GM18868 (cell line): ENCODE results near the gene PDXP.
"Not testable (repeated sequence)": the region's sequence is repeated elsewhere in the genome, so short reads cannot be mapped to it uniquely, and the experiment has no call there.

Experiments
- ATAC-seq: cut with Tn5 transposase; IDR thresholded peaks from one replicate; pipeline ENCODE4 v1.9.1; 2021; ENCODE audit warnings: mild to moderate bottlenecking, moderate library complexity; ENCODE audit not compliant: unreplicated experiment

Gene PDXP

GRCh38 chr22:37643225-37643847 is 15.2 kb upstream of the PDXP start:
- ATAC-seq: no peak

DNA sequence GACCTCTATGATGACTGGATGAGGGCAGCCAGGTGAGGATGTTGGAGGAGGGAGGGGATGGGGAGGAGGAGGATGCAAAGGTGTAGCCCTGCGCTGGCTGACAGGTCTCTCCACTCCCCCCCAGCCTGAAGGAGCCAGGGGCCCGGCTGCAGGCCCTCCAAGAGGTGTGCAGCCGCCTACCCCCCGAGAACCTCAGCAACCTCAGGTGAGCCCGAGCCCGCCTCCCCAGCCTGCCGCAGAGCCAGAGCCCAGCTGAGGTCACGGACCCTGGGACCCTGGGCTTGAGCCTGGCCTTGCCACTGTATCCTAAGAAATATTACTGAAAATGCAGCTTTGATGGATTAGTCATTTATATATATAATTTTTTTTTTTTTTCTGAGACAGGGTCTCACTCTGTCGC is 11.2 kb upstream of the PDXP start:
- no peak for ATAC-seq

- ATAC-seq: no peak
Measured at GRCh38 chr22:37647928-37648327, 10.6 kb upstream of the PDXP start.

DNA sequence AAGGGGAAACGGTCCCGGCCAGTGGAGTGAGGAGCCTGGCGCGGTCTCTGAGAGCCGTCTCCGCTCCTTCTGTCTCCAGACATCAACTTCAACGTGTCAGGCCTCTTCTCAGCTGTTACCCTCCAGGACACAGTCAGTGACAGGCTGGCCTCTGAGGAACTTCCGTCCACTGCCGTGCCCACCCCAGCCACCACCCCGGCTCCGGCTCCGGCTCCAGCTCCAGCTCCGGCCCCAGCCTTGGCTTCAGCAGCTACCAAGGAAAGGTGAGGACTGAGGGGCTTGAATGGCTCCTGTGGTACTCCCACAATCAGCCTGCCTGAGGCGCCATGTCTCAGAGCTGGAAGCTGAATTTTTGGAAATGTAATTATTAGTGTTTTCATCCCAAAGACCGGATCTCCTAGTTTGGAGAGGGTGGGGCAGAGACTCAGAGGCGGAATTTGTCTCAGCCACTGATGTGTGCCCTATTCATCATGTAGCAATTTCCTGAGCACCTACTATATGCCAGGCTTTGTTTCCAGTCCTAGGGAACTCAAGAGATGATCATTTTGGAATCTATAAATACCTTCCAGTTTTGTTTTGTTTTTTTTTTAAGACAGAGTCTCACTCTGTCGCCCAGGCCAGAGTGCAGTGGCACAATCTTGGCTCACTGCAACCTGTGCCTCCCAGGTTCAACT is 7.9 kb upstream of the PDXP start:
- ATAC-seq: no peak

- no peak for ATAC-seq
Measured at GRCh38 chr22:37654563-37655251, 3.8 kb upstream of the PDXP start.

DNA sequence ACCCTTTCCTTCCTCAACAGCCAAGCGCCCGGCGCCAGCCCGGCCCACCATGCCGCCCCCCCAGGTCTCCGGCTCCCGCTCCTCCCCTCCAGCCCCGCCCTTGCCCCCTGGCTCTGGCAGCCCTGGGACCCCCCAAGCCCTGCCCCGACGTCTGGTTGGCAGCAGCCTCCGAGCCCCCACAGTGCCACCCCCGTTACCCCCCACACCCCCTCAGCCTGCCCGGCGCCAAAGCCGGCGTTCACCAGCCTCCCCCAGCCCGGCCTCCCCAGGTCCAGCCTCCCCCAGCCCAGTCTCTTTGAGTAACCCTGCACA is 3.3 kb upstream of the PDXP start:
- no peak for ATAC-seq

- not testable (repeated sequence) for ATAC-seq
Measured at GRCh38 chr22:37656583-37656982, 1.9 kb upstream of the PDXP start.

DNA sequence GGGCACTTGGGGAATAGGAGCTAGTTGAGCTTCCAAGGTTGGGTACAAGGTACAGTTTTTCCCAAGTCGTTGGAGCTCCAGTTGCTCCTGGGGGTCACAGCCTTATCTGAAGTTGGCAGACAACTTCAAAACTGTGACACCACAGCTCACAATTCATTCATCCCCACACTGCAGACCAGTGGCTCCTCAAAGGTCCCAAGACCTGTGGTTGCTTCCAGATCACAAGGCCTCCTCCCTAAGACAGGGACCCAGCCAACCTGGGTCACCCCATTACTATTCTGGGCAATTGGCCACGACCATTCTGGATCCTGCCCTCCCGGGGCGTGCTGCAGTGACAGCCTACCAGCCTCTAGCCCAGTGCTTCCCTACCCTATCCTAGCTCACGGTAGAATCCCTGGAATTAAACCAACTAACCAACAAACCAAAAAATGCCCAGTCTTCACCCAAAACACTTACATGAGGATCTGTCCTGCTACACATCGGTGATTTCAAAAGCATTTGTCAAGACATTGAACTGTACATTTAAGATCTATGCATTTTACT is 862 bp upstream of the PDXP start:
- no peak for ATAC-seq

- ATAC-seq: peak; percentile 2
Measured at GRCh38 chr22:37659066-37659896, 758 bp downstream of the PDXP start.

GRCh38 chr22:37659897-37660708 is 1.6 kb downstream of the PDXP start:
- ATAC-seq: no peak

GRCh38 chr22:37660709-37661045 is 2.2 kb downstream of the PDXP start:
- no peak for ATAC-seq

GRCh38 chr22:37661160-37661924 is 2.8 kb downstream of the PDXP start:
- ATAC-seq: no peak

DNA sequence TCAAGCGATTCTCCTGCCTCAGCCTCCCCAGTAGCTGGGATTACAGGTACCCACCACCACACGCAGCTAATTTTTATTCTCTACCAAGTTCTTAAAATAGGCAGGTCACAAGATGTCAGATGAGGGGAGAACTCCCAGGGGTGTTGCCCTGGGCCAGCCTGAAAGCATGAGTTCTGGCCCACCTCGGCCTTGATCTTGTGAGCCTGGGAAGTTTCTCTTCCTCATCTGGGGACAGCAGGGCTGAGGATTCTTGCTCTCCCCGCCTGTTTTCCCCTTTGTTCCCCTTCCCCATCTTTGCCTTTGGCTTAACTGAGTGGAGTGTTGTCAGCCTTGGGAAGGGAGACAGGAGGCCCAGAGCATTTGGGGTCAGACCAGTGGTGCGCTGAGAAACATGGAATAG is 3.5 kb downstream of the PDXP start:
- no peak for ATAC-seq

- no peak for ATAC-seq
Measured at GRCh38 chr22:37663521-37664140, 5.1 kb downstream of the PDXP start.

GRCh38 chr22:37664249-37665101 is 6.0 kb downstream of the PDXP start:
- ATAC-seq: no peak

- ATAC-seq: no peak
Measured at GRCh38 chr22:37665487-37665886, 7.0 kb downstream of the PDXP start.

DNA sequence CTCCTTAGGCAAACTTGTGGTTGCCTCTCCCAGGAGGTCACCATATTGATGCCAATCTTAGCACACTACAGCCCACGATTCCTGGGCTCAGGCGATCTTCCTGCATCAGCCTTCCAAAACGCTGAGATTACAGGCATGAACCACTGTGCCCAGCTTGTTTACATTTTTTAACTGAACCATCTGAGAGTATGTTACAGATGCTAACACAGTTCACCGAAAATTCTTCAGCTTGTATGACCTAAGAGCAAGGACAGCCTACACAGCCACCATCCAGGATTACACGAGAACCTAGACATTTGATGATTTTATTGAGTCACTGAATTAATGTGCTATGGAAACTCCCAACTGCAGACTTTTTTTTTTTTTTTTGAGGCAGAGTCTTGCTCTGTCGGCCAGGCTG is 11.1 kb downstream of the PDXP start:
- ATAC-seq: no peak

GRCh38 chr22:37672206-37672919 is 13.8 kb downstream of the PDXP start:
- no peak for ATAC-seq
